GM12874 (cell line): ENCODE results near the gene TRPM3.

Source experiments
- TF ChIP-seq, protein P1 (sequence below): IDR thresholded peaks from 2 replicates; pipeline ENCODE4 v1.5.1; 2011; ENCODE audit warnings: low read depth, mild to moderate bottlenecking, control low read depth, low read length, moderate library complexity; ENCODE audit not compliant: insufficient read depth

TRPM3 gene

DNA sequence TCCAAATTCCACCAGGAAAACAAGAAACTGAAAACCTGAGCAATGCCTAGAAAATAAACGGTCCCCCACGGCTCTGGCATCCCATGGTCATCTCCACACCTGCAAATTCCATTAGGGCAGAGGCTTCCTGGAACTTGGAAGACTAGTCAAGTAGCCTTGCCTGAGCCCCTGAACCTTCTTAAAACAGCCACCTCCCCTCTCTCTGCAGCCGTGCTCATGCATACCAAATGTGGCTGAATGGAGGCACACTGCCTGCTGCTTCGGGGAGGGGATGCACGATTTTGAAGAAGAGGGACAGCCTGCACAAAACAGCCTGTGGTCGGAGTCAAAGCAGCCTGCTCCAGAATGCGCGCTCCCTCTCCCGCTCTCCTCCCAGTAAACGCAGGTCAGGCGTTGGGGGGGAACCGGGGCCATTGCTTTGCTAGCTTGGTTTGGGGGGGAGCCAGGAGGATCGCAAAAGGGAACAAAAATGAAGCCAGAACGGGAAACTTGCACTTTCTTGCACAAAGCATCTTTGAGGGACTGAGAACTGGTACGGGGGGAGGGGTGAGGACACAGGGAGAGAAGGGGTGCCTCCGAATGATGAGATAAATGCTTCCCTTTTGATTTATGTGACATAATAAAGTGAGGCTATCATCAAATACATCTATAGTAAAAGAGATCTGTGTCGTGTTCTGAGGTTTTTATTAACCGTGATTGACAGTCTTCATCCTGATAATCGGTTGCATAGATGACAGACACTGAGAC, at the start of gene TRPM3:
TRPM3 (minus strand) TSS at position 347 of the 747 bp plus-strand sequence; CDS start at position 80, 267 bp downstream.
- TF ChIP-seq, protein P1, sequence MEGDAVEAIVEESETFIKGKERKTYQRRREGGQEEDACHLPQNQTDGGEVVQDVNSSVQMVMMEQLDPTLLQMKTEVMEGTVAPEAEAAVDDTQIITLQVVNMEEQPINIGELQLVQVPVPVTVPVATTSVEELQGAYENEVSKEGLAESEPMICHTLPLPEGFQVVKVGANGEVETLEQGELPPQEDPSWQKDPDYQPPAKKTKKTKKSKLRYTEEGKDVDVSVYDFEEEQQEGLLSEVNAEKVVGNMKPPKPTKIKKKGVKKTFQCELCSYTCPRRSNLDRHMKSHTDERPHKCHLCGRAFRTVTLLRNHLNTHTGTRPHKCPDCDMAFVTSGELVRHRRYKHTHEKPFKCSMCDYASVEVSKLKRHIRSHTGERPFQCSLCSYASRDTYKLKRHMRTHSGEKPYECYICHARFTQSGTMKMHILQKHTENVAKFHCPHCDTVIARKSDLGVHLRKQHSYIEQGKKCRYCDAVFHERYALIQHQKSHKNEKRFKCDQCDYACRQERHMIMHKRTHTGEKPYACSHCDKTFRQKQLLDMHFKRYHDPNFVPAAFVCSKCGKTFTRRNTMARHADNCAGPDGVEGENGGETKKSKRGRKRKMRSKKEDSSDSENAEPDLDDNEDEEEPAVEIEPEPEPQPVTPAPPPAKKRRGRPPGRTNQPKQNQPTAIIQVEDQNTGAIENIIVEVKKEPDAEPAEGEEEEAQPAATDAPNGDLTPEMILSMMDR: no peak

DNA sequence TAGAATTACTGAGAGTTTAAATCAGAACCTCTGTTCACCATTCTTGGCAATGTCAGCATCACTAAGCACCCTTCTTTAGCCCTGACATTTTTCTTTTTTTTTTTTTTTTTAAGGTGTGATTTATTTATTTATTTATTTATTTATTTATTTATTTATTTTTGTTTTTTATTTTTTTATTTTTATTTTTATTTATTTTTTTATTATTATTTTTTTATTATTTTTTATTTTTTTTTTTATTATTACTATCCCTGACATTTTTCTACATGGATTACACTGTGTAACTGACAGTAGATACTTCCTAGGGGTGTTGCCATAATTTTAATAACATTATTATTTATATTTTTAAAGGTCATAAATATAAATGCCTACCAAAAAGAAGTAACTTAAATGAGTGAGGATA, 47.0 kb upstream of the TRPM3 start:
- TF ChIP-seq, protein P1: no peak

DNA sequence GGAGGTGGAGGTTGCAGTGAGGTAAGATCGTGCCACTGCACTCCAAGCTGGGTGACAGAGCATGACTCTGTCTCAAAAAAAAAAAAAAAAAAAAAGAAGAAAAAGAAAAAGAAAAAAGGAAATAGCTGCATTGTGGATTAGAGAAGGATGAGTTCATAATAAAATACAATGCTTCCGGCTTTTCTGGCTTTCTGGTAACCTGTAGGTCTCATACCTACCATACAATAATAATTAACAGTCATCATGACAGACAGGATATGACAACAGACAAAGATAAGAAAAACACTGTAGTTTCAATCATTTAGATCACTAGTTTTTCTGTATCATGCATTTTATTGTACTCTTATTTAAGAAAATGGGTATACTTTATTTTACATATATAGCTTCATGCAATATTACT, 40.7 kb upstream of the TRPM3 start:
- TF ChIP-seq, protein P1: no peak

- TF ChIP-seq, protein P1: no peak
Observed at GRCh38 chr9:71157731-71158130, 36.3 kb upstream of the TRPM3 start.

DNA sequence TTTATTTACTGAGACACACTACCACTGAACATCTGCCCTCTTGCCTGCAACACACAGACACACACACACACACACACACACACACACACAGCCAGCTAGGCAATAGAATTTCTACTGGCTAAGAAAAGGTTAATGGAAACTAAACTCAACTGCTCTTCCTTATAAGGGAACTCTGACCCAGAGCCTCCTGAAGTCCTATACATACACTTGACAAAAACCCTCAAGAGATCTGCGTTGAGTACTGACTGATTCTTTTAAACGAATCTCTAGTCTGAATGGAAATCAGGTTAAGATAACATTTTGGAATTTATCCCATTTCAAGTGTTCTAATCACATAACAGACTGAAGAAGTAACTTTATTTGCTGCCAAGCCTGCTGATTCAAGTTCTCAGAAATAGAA, 25.9 kb upstream of the TRPM3 start:
- TF ChIP-seq, protein P1: no peak

DNA sequence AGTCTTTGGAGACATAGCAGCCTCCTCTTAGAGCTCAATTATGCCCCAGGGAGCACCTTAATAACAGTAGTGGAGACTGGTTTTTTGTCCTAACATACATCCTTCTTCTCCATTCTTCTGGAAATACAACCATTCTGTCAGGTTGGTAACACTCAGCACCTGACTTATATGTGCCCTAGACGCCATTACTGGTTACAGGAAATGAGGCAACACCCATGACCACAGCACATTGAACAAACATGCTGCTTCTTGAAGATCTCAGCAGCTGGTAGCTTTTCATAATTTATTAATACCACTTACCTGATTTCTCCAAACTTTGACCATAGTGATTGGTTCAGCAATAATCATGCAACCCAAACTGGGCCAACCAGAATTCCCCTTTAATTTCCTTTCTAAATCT, 25.1 kb upstream of the TRPM3 start:
- TF ChIP-seq, protein P1: no peak

DNA sequence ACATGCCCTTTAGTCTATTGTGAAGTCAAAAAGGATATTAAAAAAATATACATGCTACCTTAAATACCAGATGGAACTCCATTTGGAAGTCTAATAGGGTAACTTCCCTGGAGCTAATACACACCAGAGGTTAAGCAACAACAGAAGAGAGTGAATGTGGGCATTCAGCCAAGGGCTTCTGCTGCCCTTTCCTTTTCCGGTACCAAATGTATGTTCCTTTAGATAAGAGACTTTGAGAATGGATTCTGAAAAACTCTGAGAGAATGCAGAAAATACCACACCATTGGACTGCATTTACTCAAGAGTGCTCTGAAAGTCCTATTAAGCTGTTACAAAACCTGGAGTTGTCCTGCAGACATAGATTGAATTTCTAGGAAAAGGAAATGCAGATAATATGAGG, 23.8 kb upstream of the TRPM3 start:
- TF ChIP-seq, protein P1: no peak
